ENCODE results near the gene C1QTNF8. TPM values are rescaled to one million over a fixed set of nuclear protein-coding genes. Genes with fewer than 3 reads are reported as not detected.

Gene C1QTNF8
- total RNA-seq, 1 donor from 2014 or later = not detected

DNA sequence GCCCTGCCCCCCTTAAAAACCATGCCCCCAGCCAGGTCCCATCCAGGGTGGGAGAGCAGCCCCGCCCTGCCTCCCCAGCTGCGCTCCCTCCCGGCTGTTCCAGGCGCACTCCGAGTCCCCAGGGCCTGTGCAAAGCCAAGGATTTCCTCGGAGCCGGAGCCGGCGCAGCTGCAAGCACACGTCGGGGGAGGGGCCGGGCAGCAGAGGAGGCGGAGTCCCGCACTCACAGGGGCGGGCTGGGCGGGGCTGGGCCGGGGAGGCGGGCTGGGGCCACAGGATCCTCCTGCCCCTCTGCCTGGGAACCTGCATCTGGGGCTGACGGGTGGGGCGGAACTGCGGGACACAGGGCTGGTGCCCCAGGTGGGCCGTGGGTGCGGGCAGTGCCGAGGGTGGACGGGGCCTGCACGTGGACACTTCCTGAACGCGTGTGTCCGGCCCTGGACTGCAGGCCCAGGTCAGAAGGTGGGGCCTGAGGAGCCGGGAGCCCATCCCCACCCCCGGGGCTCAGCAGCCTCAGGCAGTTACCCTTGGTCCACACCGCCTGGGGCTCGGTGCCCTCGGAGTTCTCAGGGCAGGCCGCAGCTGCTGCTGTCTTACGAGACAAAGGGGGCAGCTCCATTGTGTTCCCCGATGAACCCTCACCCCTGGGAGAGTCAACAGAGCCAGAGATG, 47.5 kb downstream of the C1QTNF8 start:
- intact Hi-C loops (cut with micrococcal nuclease) = no loop called here

GRCh38 chr16:1047801-1048200, 48.2 kb downstream of the C1QTNF8 start:
- intact Hi-C loops (cut with micrococcal nuclease) = no loop called here

DNA sequence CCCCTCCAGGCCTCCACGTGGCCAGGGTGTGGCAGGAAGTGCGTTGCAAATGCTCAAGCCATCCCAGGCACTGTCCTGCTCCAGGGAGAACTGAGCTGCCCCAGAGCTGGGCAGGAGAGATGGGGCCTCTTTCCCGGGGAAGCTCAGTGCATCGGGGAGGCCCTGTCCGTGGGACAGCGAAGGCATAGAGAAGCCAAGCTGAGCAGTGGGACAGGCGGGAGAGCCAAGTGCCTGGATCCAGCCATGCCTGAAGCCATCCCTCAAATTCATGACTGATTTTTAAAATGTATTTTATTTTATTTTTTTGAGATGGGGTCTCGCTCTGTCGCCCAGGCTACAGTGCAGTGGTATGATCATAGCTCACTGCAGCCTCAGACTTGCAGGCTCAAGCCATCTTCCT, 48.9 kb downstream of the C1QTNF8 start:
- intact Hi-C loops (cut with micrococcal nuclease) = no loop called here

- intact Hi-C loops (cut with micrococcal nuclease) = no loop called here
Observed at GRCh38 chr16:1045993-1046911, 49.8 kb downstream of the C1QTNF8 start.

DNA sequence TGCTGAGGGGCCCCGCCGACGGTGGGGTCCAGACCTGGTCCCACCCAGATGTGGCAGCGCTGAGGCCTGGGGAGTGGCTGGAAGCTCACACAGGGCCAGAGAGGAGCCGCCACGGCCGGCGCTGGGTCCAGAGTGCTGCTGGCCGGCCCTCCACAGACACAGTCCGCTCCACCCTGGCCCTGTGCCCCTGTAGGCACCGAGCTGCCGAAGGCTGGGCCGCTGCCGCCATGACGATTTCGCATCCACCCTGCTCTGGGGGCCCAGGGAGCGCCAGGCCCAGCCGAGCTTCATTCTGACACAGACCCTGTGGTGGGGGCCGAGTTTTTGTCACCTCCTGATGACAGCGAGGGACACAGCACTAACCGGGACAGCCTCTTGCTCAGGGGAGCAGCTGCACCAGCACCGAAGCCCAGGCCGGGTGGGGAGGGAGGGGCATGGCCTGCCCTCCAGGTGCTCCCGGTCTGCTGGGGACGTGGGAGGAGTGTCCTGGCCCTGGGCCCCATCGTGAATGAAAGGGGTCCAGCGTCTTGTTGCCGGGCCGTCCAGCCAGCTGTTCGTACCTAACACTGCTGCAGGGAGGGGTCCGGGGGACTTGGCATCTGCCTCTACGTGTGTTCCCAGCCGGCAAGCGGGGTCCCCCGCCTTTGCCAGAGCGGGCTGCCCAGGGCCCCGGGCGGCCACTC, 50.6 kb downstream of the C1QTNF8 start:
- intact Hi-C loops (cut with micrococcal nuclease) = no loop called here

DNA sequence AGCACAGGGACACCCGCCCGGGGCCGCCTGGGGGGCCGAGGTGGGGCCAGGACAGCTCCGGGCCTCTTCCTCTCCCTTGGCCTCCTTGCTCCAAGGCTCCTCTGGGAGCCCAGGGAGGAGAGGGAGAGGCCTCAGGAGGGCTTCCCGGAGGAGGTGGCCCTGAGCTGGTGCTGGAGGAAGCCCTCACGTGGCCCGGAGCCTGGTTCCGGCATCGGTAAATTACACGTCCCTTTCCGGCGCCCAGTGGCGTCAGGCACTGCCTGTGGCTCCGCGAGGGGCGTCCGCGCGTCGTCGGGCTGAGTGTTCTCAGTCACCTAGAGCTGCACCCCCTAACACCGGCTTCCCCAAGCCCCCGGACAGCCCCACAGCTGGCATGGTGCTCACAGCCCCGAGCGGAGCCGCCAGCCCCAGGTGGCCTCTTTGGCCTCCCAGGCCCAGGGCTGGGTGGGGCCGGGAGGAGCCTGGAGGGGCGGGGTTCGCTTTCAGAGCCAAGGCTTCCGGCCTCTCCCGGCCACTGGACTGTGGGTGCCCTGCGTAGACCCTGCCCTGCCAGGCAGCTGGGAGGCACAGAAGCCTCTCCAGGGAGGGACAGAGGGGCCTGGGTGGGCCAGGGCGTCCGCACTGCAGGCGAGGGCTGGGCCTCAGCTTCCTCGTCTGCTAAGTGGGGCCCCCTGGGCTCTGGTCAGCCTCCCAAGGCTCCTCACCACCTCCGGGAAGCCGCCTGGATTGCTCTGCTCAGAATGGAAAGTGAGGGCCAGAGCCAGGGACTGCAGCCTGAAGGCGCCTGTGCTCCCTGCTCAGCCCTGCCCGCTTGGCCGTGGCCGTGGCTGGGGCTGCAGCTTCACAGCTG, 51.4 kb downstream of the C1QTNF8 start:
- intact Hi-C loops (cut with micrococcal nuclease) = no loop called here

GRCh38 chr16:1043881-1044451, 52.1 kb downstream of the C1QTNF8 start:
- intact Hi-C loops (cut with micrococcal nuclease) = no loop called here

DNA sequence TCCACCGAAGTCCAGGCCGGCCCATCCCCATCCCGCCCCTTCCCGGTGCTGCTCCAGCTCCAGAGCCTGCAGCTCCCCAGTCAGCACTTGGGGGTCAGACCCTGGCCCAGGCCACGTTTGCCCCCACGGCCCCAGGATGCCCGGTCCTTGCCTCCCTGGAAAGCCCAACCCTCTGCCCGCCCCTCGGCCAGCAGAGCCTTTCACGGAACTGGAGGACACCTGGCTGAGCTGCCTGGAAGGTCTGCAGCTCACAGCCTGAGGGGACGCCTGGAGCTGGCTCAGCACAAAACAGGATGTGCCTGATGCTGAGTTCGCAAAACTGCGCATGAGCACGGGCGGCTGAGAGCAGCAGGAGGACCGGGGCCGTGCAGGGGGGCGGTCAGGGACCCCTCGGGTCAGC, 53.2 kb downstream of the C1QTNF8 start:
- intact Hi-C loops (cut with micrococcal nuclease) = no loop called here

DNA sequence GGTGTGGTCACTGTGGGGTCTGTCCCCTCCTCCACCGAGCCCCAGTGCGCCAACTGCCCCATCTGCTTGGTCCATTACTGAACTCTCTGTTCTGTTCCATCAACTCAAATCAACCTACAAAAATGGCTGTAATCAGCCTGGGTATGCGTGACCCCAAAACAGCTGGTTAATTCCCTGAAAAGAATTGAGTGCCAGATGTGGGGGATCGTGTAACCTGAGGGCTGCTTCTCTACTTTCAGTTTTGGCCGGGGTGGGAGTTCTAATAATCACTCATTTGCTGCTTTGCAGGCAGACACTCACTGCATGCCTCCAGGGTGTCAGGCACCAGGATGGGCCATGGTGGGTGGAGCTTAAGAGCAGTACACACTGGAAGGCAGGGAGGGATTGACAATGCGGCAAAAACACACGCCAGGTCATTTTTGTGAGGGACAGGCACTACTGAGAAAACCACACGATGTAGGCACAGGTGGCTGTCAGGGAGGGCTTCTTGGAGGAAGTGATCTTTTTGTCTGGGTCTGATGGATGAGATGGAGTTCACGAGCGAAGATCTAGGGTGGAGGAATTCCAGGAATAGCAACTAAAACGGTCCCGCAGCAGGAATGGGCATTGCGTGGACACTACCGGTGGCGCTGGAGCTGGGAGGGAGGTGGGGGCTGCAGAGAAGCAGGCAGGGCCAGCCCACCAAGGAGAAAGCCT, 53.8 kb downstream of the C1QTNF8 start:
- intact Hi-C loops (cut with micrococcal nuclease) = no loop called here

DNA sequence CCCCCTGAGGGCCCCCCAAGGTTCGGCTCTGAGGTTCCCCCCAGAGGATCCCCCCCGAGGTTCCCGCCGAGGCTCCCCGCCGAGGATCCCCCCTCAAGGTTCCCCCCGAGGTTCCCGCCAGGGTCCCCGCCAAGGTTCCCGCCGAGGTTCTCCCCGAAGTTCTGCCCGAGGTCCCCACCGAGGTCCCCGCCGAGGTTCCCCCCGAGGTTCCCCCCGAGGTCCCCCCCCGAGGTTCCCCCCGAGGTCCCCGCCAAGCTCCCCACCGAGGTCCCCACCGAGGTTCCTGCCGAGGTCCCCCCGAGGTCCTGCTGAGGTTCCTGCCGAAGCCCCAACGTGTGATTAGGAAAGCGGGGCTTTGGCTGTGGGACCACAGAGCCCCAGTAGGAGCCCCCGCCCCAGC, 55.7 kb downstream of the C1QTNF8 start:
- intact Hi-C loops (cut with micrococcal nuclease) = no loop called here

GRCh38 chr16:1039762-1040161, 56.3 kb downstream of the C1QTNF8 start:
- intact Hi-C loops (cut with micrococcal nuclease) = no loop called here

GRCh38 chr16:1038932-1039331, 57.1 kb downstream of the C1QTNF8 start:
- intact Hi-C loops (cut with micrococcal nuclease) = no loop called here

Other genes starting within 250 kb of the C1QTNF8 start
- 19.1 and 20.4 TPM in 2 replicates for gene LMF1, start 125.3 kb downstream of the C1QTNF8 start, total RNA-seq
- gene SOX8, start 114.5 kb downstream of the C1QTNF8 start, total RNA-seq = 0.17 TPM in 1 of 2 replicates, not detected in the other
- not detected in 2 replicates for gene SSTR5, start 23.5 kb downstream of the C1QTNF8 start, total RNA-seq
- 0.24 and 0.25 TPM in 2 replicates for gene CACNA1H, start 56.9 kb upstream of the C1QTNF8 start, total RNA-seq
- not detected in 2 replicates for gene TPSG1, start 129.0 kb upstream of the C1QTNF8 start, total RNA-seq
- gene TPSB2, start 133.9 kb upstream of the C1QTNF8 start, total RNA-seq = not detected in 2 replicates
- gene TPSAB1, start 144.5 kb upstream of the C1QTNF8 start, total RNA-seq = not detected in 2 replicates
- not detected in 2 replicates for gene TPSD1, start 159.8 kb upstream of the C1QTNF8 start, total RNA-seq
- 217 and 224 TPM in 2 replicates for gene UBE2I, start 213.4 kb upstream of the C1QTNF8 start, total RNA-seq
- gene BAIAP3, start 237.4 kb upstream of the C1QTNF8 start, total RNA-seq = 1.4 and 1.8 TPM in 2 replicates

Data from T-helper 1 cell treated with Interleukin-12 subunit alpha and Interleukin-12 subunit beta and Interleukin-4 antibody, amounts not matched to agents 30 ng/mL and 1 ng/mL, for 36 hours (primary cell).